Stimulated activated CD4-positive, alpha-beta T cell treated with anti-CD3 and anti-CD28 coated beads, Interleukin-15, amount 100 ng/mL, for 24 hours (primary cell): ENCODE results near the gene SEPSECS.

ENCODE experiments used
- DNase-seq: peaks from one replicate; pipeline ENCODE4 v3.0.0-alpha.2; 2020

The SEPSECS gene

GRCh38 chr4:25078523-25078922, 81.7 kb downstream of the SEPSECS start:
- no peak for DNase-seq

GRCh38 chr4:25076625-25077398, 83.4 kb downstream of the SEPSECS start:
- no peak for DNase-seq

- DNase-seq: no peak
Observed at GRCh38 chr4:25075851-25076250, 84.4 kb downstream of the SEPSECS start.

- no peak for DNase-seq
Observed at GRCh38 chr4:25075129-25075528, 85.1 kb downstream of the SEPSECS start.

- DNase-seq: no peak
Observed at GRCh38 chr4:25070545-25070944, 89.7 kb downstream of the SEPSECS start.
